NCI-H460 (cell line): ENCODE data around the gene C19orf25. TPM values are rescaled to one million over a fixed set of nuclear protein-coding genes. Genes with fewer than 3 reads are reported as not detected.
A peak's percentile ranks its signal among the peaks of the same experiment; 100 is the strongest.

Source experiments
- DNase-seq: peaks from one replicate; pipeline ENCODE4 v3.0.0-alpha.2; 2016; ENCODE audit warnings: low read depth; ENCODE audit errors: extremely low read depth
- total RNA-seq: library from RNA; depleted of rRNA; stranded (reverse); fragments of >200 nt; shearing (Covaris generic); gene quantifications from 2 replicates; pipeline ENCODE4 v1.2.3, GENCODE V29; 2014

C19orf25 gene
- total RNA-seq, 1 experiment from 2014 or later: 21.0 TPM

DNA sequence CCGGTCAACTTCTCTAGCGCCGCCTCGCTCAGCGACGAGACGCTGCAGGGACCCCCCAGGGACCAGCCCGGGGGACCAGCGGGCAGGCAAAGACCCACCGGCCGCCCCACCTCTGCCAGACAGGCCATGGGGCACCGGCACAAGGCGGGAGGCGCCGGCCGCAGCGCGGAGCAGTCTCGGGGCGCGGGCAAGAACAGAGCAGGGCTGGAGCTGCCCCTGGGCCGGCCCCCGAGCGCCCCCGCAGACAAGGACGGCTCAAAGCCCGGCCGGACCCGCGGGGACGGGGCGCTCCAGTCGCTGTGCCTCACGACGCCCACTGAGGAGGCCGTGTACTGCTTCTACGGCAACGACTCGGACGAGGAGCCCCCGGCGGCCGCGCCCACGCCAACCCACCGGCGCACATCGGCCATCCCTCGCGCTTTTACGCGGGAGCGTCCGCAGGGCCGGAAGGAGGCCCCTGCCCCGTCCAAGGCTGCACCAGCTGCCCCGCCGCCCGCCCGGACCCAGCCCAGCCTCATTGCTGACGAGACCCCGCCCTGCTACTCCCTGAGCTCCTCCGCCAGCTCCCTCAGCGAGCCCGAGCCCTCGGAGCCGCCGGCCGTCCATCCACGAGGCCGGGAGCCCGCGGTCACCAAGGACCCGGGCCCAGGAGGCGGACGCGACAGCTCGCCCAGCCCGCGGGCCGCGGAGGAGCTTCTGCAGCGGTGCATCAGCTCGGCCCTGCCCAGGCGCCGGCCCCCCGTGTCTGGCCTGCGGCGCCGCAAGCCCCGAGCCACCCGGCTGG is 11.3 kb downstream of the C19orf25 start:
- DNase-seq: no peak

- no peak for DNase-seq
Observed at GRCh38 chr19:1467215-1467489, 11.9 kb downstream of the C19orf25 start.

DNA sequence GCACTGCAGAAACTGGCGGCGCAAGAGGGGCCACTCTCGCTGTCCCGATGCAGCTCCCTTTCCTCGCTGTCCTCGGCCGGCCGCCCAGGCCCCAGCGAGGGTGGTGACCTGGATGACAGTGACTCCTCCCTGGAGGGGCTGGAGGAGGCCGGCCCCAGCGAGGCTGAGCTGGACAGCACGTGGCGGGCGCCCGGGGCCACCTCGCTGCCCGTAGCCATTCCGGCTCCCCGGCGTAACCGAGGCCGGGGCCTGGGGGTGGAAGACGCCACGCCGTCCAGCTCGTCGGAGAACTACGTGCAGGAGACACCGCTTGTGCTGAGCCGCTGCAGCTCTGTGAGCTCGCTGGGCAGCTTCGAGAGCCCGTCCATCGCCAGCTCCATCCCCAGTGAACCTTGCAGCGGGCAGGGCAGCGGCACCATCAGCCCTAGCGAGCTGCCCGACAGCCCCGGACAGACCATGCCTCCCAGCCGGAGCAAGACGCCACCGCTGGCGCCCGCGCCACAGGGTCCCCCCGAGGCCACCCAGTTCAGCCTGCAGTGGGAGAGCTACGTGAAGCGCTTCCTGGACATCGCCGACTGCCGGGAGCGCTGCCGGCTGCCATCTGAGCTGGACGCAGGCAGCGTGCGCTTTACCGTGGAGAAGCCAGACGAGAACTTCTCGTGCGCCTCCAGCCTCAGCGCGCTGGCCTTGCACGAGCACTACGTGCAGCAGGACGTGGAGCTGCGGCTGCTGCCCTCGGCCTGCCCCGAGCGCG is 12.4 kb downstream of the C19orf25 start:
- DNase-seq: no peak

DNA sequence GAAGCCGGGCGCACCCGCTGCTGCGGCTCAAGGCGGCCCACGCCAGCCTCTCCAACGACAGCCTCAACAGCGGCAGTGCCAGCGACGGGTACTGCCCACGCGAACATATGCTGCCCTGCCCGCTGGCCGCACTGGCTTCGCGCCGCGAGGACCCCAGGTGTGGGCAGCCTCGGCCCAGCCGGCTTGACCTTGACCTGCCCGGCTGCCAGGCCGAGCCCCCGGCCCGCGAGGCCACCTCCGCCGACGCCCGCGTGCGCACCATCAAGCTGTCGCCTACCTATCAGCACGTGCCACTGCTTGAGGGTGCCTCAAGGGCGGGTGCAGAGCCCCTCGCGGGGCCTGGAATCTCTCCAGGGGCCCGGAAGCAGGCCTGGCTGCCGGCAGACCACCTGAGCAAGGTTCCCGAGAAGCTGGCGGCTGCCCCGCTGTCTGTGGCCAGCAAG is 13.0 kb downstream of the C19orf25 start:
- DNase-seq: no peak

- no peak for DNase-seq
Observed at GRCh38 chr19:1465191-1466016, 13.6 kb downstream of the C19orf25 start.

DNA sequence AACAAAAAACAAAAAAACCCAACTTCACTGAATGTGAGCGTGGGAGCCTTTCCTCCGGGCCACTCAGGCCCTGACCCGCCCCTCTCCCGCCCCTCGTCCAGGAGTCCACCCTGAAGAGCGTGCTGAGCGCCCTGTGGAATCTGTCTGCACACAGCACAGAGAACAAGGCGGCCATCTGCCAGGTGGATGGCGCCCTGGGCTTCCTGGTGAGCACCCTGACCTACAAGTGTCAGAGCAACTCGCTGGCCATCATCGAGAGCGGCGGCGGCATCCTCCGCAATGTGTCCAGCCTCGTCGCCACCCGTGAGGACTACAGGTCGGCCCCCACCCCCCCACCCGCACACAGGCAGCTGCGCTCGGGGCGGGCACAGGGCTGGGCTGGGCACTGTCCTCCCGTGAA is 17.2 kb downstream of the C19orf25 start:
- no peak for DNase-seq

- no peak for DNase-seq
Observed at GRCh38 chr19:1460033-1460995, 18.7 kb downstream of the C19orf25 start.

DNA sequence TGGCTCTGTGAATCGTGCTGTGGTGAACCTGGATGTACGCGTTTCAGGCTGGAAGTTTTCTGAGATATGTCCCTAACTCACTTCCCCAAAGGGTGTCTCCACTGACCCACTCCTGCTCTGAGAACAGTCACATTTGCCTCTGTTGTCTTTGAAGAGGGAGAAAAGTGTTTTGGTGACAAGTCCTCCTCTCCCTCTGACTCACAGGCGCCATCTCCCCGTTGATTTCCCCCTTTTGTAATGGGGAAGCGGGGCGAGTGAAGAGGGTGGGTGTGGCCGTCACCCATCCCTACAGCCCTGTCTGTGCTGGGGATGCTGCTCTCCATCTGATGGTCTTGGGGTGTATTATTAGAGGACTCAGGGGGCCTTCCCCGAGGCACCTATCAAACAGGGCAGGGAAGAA is 19.5 kb downstream of the C19orf25 start:
- no peak for DNase-seq

- DNase-seq: no peak
Observed at GRCh38 chr19:1457892-1458291, 21.1 kb downstream of the C19orf25 start.

DNA sequence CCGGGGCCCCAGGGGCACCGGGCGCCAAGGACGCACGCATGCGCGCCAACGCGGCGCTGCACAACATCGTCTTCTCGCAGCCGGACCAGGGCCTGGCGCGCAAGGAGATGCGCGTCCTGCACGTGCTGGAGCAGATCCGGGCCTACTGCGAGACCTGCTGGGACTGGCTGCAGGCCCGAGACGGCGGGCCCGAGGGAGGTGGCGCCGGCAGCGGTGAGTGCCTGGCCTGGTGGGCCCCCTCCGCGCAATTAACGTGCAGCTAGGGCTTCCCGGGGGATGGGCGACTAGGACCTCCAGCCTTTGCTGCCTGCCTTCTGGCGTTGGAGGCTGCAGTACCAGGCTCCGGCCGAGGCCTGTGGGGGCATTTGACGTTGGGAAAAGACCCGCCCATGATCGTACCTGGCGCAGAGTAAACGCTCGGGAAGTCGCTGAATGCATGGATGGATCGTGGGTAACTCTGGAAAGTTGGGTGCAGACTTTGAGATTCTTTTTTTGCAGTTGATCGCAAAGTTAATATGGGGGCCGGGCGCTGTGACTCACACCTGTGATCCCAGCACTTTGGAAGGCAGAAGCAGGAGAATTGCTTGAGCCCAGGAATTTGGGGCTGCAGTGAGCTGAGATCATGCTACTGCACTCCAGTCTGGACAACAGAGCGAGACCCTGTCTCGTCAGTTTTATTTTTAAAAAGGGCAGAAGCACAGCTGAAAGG is 21.8 kb downstream of the C19orf25 start:
- DNase-seq: no peak

GRCh38 chr19:1456121-1456900 is 22.7 kb downstream of the C19orf25 start:
- DNase-seq: no peak

DNA sequence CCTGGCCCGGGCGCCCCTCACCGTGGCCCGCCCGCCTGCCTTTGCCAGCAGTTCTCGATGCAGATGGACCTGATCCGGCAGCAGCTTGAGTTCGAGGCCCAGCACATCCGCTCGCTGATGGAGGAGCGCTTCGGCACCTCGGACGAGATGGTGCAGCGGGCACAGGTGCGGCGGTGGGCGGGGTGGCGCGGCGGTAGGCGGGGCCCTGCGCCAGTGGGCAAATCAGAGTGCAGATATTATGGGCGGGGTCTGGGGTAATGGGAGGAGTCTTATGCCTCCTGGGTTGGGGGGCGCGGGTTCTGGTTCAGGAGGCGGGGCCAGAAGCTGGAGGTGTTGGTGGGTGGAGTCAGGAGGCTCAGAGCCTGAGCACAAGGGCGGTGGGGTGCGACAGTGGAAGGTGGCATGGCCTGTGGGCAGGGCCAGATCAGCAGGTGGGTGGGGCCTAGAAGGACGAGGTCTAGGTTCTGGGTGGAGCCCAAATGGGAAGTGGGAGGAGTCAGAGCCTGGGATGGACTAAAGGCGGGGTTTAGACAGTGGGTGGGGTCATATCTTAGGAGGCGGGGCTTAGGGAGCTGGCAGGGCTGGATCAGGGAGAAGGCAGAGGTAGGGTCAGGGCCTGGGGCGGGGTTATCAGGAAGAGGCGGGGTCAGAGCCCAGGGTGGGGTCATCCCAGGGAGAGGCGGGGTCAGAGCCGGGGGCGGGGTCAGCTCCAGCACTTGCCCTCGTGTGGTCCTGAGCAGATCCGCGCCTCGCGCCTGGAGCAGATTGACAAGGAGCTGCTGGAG is 23.5 kb downstream of the C19orf25 start:
- DNase-seq: peak; percentile 79

- DNase-seq: no peak
Observed at GRCh38 chr19:1455002-1455335, 24.0 kb downstream of the C19orf25 start.

DNA sequence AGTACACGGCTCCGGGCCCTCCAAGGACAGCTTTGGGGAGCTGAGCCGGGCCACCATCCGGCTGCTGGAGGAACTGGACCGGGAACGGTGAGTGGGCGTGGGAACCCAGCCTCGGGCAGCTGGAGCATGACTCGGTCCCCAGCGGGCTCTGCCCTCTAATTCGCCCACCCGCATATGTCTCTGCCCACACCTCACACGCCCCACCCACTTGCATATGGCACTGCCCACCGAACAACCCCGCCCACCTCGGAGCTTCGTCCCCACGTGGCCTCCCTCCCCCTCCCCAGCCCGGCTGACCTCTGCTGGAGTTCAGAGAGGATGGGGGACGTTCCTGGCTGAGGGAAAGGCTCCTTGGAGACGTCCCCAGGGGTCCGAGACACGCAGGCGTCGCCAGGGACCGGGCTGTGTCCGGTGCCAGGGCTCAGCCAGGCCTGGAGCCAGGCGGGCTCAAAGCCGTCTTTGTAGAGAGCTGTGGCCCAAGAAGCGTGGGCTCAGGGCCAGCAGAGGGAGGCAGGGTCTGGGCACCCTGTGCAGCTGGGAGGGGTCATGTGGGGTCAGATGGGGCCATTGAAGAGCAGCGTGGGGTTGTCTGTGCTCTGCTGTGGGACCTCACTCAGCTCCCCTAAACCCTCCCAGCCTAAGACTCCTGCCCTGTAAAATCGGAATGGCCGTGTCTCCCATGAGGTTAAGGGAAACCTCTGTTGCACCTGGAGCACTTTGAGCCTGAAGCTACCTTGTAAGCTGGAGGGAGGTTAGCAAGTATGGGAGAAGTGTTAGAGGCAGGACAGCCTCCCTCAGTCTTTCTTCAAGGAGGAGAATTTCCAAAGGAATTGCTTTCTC is 25.3 kb downstream of the C19orf25 start:
- no peak for DNase-seq

DNA sequence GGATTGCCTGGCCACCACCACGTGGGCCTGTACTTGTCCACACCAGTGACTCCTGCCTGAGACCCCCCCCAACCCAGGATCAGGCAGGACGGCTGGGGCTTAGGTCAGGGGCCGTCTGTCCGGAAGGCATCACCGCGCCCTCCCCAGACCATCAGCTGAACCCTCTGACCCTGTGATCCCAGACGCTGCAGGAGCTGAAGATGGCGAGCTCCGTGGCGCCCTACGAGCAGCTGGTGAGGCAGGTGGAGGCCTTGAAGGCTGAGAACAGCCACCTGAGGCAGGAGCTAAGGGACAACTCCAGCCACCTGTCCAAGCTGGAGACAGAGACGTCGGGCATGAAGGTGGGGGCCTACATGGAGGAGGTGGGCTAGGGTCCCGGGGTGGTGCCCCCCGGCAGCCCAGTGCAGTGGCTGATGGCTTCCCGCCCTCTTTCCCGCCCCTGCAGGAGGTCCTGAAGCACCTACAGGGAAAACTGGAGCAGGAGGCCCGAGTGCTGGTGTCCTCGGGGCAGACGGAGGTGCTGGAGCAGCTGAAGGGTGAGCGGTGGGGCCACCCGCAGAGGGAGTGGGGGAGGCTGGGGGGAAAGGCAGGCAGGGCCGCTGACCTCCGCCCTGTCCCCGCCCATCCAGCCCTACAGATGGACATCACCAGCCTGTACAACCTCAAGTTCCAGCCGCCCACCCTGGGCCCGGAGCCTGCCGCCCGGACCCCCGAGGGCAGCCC is 26.1 kb downstream of the C19orf25 start:
- DNase-seq: no peak

DNA sequence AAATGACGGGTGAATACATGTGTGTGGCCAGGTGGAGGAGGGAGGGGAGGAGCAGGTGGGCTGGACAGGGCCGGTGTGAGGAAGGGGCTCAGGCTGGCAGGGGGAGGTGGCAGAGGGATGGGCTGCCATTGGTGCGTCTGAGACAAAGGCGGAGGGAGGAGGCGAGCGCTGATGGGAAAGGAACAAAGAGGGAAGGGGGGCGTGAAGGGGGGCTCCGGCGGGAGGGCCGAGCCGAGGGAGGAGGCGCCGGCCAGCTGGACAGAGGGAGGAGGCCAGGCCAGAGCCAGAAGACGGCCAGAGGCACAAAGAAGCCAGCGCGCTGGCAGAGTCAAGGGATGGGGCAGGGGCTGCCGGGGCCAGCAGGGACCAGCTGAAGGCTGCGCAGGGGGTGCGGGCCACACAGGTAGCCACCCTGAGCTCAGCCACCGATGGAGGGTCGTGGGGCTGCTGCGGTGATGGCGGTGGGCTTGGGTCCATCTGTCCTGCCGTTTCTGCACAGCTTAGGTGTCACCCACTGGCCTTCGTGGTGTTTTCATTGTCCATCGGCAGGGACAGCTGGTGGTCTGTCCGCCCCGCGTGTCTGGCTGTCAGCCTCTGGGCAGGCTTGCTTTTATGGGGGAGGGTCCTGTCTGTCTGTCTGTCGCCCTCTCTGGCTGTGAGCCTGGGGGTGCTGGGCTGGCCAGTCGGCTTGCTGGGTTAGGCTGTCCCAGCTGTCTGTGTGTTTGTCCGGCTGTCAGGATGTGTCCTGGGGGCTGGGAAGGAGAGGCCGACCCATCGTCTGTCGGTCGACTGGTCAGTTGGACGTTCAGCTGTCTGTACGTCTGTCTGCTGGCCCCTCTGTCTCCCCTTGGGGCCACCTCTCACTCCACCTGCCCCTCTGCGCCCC is 26.9 kb downstream of the C19orf25 start:
- no peak for DNase-seq
